HG03520 (cell line): ENCODE results near the gene SARS1.
"Not testable (repeated sequence)": the region's sequence is repeated elsewhere in the genome, so short reads cannot be mapped to it uniquely, and the experiment has no call there.

ENCODE experiments used
- ATAC-seq: cut with Tn5 transposase; IDR thresholded peaks from one replicate; pipeline ENCODE4 v1.9.1; 2021; ENCODE audit warnings: mild to moderate bottlenecking, moderate library complexity; ENCODE audit not compliant: unreplicated experiment

Gene SARS1

GRCh38 chr1:109213824-109214693 is at the start of gene SARS1:
SARS1 (plus strand) TSS chr1:109213918; CDS start chr1:109213993, 75 bp downstream.
- ATAC-seq, result peak; percentile 66

GRCh38 chr1:109164538-109164937 is 49.2 kb upstream of the SARS1 start:
- ATAC-seq, result no peak

- ATAC-seq, result no peak
These were observed 46.7 kb upstream of the SARS1 start for GRCh38 chr1:109167001-109167506.

GRCh38 chr1:109170035-109170764 is 43.5 kb upstream of the SARS1 start:
- ATAC-seq, result no peak

- no peak for ATAC-seq
These were observed 42.1 kb upstream of the SARS1 start for GRCh38 chr1:109171646-109172045.

- not testable (repeated sequence) for ATAC-seq
These were observed 37.4 kb upstream of the SARS1 start for GRCh38 chr1:109176349-109176748.

GRCh38 chr1:109180715-109181084 is 33.0 kb upstream of the SARS1 start:
- ATAC-seq, result not testable (repeated sequence)

GRCh38 chr1:109181085-109181806 is 32.5 kb upstream of the SARS1 start:
- ATAC-seq, result no peak

- ATAC-seq, result no peak
These were observed 31.9 kb upstream of the SARS1 start for GRCh38 chr1:109181807-109182163.

GRCh38 chr1:109183058-109183738 is 30.5 kb upstream of the SARS1 start:
- ATAC-seq, result no peak

- ATAC-seq, result no peak
These were observed 29.0 kb upstream of the SARS1 start for GRCh38 chr1:109184687-109185086.

GRCh38 chr1:109185357-109185756 is 28.4 kb upstream of the SARS1 start:
- ATAC-seq, result no peak

- ATAC-seq, result no peak
These were observed 27.6 kb upstream of the SARS1 start for GRCh38 chr1:109185990-109186732.

GRCh38 chr1:109186733-109187086 is 27.0 kb upstream of the SARS1 start:
- ATAC-seq, result no peak

- ATAC-seq, result no peak
These were observed 26.6 kb upstream of the SARS1 start for GRCh38 chr1:109187127-109187526.

GRCh38 chr1:109188200-109188599 is 25.5 kb upstream of the SARS1 start:
- no peak for ATAC-seq

GRCh38 chr1:109188781-109189180 is 24.9 kb upstream of the SARS1 start:
- no peak for ATAC-seq

GRCh38 chr1:109190189-109190588 is 23.5 kb upstream of the SARS1 start:
- no peak for ATAC-seq

- ATAC-seq, result no peak
These were observed 22.3 kb upstream of the SARS1 start for GRCh38 chr1:109191377-109191776.

GRCh38 chr1:109191891-109192290 is 21.8 kb upstream of the SARS1 start:
- no peak for ATAC-seq
